ENCODE data around the gene RAP1GAP. TPM values are rescaled to one million over a fixed set of nuclear protein-coding genes. Genes with fewer than 3 reads are reported as not detected.
"Not testable (repeated sequence)": the region's sequence is repeated elsewhere in the genome, so short reads cannot be mapped to it uniquely, and the experiment has no call there.

The RAP1GAP gene
- total RNA-seq, 1 donor from 2014 or later = 1.1 TPM

DNA sequence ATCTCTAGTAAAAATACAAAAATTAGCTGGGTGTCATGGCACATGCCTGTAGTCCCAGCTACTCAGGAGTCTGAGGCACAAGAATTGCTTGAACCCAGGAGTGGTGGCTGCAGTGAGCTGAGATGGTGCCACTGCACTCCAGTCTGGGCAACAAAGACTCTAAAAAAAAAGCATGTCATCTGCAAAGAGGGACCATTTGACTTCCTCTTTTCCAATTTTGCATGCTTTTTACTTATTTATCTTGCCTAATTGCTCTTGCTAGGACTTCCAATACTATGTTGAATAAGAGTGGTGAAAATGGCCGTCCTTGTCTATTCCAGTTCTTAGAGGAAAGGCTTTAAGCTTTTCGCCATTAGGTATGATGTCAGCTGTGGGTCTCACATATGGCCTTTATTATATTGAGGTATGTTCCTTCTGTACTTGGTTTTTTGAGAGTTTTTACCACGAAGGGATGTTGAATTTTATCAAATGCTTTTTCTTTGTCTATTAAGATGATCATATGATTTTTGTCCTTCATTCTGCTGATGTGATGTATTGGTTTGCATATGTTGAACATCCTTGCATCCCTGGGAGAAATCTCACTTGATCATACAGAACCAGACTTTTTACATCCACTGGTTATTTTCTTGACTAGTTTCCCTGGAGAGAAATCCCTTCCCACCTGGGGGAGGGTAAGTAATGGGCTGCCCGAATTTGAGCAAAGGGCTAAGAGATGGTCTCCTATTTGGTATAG is 17.0 kb upstream of the RAP1GAP start:
- FAIRE-seq = no peak
- peaks cover 5% of the 10 kb centered on the region for H3K36me3 ChIP-seq (ENCODE audit: control insufficient read depth, insufficient read depth, low read length)

GRCh38 chr1:21681426-21681825 is 12.3 kb upstream of the RAP1GAP start:
- no peak overlapping the region for H3K4me3 ChIP-seq (ENCODE audit: low read depth, low read length)
- peaks cover 2% of the 10 kb centered on the region for H3K36me3 ChIP-seq (ENCODE audit: control insufficient read depth, insufficient read depth, low read length)
- TF ChIP-seq, protein P1, sequence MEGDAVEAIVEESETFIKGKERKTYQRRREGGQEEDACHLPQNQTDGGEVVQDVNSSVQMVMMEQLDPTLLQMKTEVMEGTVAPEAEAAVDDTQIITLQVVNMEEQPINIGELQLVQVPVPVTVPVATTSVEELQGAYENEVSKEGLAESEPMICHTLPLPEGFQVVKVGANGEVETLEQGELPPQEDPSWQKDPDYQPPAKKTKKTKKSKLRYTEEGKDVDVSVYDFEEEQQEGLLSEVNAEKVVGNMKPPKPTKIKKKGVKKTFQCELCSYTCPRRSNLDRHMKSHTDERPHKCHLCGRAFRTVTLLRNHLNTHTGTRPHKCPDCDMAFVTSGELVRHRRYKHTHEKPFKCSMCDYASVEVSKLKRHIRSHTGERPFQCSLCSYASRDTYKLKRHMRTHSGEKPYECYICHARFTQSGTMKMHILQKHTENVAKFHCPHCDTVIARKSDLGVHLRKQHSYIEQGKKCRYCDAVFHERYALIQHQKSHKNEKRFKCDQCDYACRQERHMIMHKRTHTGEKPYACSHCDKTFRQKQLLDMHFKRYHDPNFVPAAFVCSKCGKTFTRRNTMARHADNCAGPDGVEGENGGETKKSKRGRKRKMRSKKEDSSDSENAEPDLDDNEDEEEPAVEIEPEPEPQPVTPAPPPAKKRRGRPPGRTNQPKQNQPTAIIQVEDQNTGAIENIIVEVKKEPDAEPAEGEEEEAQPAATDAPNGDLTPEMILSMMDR (IDR thresholded peaks at IDR 0.05; ENCODE audit: insufficient read depth, low read length, severe bottlenecking) = no peak
- DNase-seq (ENCODE audit: low read depth) = no peak
- no peak for FAIRE-seq
- no peaks in the 10 kb centered on the region for H3K27me3 ChIP-seq (ENCODE audit: control insufficient read depth, insufficient read depth, low read length)

More for the DNA sequence above, 17.0 kb upstream of the RAP1GAP start:
- Histone ChIP-seq H3K4me3 (ENCODE audit: low read depth, low read length) (no peak overlapping the region), H3K27me3 (ENCODE audit: control insufficient read depth, insufficient read depth, low read length) (no peaks in the 10 kb centered on the region)
- TF ChIP-seq, protein P1 (IDR thresholded peaks at IDR 0.05; ENCODE audit: insufficient read depth, low read length, severe bottlenecking) = no peak
- no peak for DNase-seq (ENCODE audit: low read depth)

DNA sequence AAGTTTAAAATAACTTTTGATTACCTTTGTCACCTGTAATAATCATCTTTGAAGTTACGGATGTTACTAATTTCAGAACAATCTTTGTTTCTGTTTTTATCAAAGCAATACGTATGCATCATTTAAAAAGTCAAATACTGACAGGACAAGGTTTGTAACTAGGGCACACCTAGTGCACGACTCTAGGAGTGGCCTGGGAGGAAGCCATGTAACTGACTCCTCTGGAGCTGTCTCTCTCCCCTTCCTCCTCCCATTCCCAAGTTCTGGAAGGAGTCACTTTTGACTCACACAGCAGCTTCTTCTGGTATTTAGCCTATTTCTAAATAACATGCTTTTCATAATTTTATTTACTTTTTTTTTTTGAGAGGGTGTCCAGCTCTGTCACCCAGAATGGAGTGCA is 11.8 kb upstream of the RAP1GAP start:
- H3K4me3 ChIP-seq (ENCODE audit: low read depth, low read length) = no peak overlapping the region
- peaks cover 1% of the 10 kb centered on the region for H3K36me3 ChIP-seq (ENCODE audit: control insufficient read depth, insufficient read depth, low read length)
- TF ChIP-seq, protein P1 (IDR thresholded peaks at IDR 0.05; ENCODE audit: insufficient read depth, low read length, severe bottlenecking) = no peak
- FAIRE-seq (no peak), DNase-seq (ENCODE audit: low read depth) (no peak)
- H3K27me3 ChIP-seq (ENCODE audit: control insufficient read depth, insufficient read depth, low read length) = no peaks in the 10 kb centered on the region

- TF ChIP-seq, protein P1 (IDR thresholded peaks at IDR 0.05; ENCODE audit: insufficient read depth, low read length, severe bottlenecking) = no peak
- FAIRE-seq = no peak
- no peak overlapping the region for H3K4me3 ChIP-seq (ENCODE audit: low read depth, low read length)
- no peaks in the 10 kb centered on the region for H3K27me3 ChIP-seq (ENCODE audit: control insufficient read depth, insufficient read depth, low read length)
- no peak for DNase-seq (ENCODE audit: low read depth)
- peaks cover 1% of the 10 kb centered on the region for H3K36me3 ChIP-seq (ENCODE audit: control insufficient read depth, insufficient read depth, low read length)
These were observed 11.2 kb upstream of the RAP1GAP start for GRCh38 chr1:21680381-21680780.

DNA sequence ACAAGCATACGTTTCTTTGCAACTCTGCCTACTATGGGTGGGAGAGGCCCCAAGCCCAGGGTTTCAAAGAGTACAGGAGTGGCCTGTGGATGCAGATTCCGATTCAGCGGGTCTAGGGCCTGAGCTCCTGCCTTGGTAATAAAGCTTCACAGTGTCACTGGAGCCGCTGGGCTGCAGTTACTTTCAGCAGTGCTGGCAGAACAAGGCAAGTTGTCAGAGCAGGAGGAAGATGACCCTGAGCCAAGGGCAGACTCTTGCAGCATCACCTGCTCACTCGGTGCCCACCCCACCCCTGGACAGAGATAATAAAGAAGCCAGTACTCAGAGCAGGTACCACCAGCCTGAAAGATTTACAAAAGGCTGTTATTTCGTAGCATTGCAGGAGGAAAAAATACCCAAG is 8.0 kb upstream of the RAP1GAP start:
- no peak for DNase-seq (ENCODE audit: low read depth)
- Histone ChIP-seq H3K36me3 (ENCODE audit: control insufficient read depth, insufficient read depth, low read length) (peaks cover 1% of the 10 kb centered on the region), H3K27me3 (ENCODE audit: control insufficient read depth, insufficient read depth, low read length) (no peaks in the 10 kb centered on the region), H3K4me3 (ENCODE audit: low read depth, low read length) (no peak overlapping the region)
- TF ChIP-seq, protein P1 (IDR thresholded peaks at IDR 0.05; ENCODE audit: insufficient read depth, low read length, severe bottlenecking) = no peak
- FAIRE-seq = no peak

DNA sequence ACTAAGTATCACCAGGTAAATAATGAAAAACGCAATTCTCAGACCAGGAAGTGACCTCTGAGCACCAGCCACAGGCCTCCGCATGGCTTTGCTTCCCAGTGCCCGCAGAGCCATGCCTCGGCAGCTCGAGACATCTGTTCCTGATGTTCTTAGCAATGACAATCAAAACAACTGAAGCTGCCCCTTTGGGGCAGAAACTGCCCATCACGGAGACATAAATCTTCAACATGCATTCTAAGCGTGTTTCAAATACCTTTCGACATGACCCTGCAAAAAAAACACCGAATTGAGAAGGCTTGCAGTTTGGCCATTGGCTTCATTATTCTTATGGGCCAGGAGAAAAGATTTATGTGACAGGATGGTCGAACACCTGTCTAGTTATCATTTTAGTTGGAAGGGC is 5.8 kb upstream of the RAP1GAP start:
- DNase-seq (ENCODE audit: low read depth) = no peak
- TF ChIP-seq, protein P1 (IDR thresholded peaks at IDR 0.05; ENCODE audit: insufficient read depth, low read length, severe bottlenecking) = no peak
- Histone ChIP-seq H3K36me3 (ENCODE audit: control insufficient read depth, insufficient read depth, low read length) (no peaks in the 10 kb centered on the region), H3K4me3 (ENCODE audit: low read depth, low read length) (no peak overlapping the region), H3K27me3 (ENCODE audit: control insufficient read depth, insufficient read depth, low read length) (no peaks in the 10 kb centered on the region)
- no peak for FAIRE-seq

DNA sequence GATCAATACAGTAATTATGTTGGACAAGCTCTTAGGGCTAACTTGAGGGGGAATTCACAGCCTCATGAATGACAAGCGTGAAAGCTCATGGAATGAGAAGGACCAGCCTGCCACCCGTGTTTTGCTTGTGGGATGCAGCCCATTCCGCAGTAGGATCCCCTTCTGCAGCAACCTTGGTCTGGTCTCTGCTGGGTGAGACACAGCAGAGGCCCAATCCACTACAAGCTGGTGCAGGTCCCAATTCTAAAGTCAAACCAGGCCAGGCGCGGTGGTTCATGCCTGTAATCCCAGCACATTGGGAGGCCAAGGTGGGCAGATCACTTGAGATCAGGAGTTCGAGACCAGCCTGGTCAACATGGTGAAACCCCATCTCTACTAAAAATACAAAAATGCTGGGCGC is 4.7 kb upstream of the RAP1GAP start:
- H3K36me3 ChIP-seq (ENCODE audit: control insufficient read depth, insufficient read depth, low read length); DNase-seq (ENCODE audit: low read depth); FAIRE-seq; H3K27me3 ChIP-seq (ENCODE audit: control insufficient read depth, insufficient read depth, low read length); H3K4me3 ChIP-seq (ENCODE audit: low read depth, low read length): not testable (repeated sequence)
